Kidney tubule cell (primary cell): ENCODE results near the gene SNAP25.

Experiments
- DNase-seq: peaks from one replicate; pipeline ENCODE4 v3.0.0-alpha.2; 2018; ENCODE audit warnings: low spot score

Gene SNAP25

DNA sequence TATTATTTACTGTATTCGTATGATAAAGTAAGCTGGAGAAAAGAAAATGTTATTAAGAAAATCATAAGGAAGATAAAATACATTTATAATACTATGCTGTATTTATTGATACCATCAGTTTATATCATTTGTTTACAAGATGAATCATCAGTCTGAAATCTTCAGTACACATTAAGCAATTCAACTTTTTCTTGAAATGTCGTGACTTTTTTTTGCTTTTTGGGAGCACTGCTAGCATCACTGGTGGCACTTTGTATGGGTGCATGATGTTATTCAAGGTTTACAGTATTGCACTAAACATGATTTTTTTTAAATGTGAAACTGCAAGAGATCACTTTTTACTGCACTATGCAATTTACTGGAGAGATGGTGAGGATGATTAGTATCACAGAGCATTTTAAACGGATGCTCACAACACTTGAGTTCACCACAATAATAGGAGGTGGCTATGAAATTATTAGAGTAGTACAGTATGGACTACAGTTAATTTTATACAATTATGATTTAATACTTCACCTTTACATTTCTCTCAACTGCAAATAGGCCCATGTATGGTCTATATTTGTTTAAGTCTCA lies 85.9 kb downstream of the SNAP25 start:
- DNase-seq: no peak

DNA sequence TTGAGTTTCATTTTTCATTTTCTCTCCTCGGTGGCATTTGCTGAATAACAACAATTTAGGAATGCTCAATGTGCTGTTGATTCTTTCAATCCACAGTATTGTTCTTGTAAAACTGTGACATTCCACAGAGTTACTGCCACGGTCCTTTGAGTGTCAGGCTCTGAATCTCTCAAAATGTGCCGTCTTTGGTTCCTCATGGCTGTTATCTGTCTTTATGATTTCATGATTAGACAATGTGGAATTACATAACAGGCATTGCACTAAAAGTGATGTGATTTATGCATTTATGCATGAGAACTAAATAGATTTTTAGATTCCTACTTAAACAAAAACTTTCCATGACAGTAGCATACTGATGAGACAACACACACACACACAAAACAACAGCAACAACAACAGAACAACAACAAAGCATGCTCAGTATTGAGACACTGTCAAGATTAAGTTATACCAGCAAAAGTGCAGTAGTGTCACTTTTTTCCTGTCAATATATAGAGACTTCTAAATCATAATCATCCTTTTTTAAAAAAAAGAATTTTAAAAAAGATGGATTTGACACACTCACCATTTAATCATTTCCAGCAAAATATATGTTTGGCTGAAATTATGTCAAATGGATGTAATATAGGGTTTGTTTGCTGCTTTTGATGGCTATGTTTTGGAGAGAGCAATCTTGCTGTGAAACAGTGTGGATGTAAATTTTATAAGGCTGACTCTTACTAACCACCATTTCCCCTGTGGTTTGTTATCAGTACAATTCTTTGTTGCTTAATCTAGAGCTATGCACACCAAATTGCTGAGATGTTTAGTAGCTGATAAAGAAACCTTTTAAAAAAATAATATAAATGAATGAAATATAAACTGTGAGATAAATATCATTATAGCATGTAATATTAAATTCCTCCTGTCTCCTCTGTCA lies 88.1 kb downstream of the SNAP25 start:
- peak; percentile 34 for DNase-seq

DNA sequence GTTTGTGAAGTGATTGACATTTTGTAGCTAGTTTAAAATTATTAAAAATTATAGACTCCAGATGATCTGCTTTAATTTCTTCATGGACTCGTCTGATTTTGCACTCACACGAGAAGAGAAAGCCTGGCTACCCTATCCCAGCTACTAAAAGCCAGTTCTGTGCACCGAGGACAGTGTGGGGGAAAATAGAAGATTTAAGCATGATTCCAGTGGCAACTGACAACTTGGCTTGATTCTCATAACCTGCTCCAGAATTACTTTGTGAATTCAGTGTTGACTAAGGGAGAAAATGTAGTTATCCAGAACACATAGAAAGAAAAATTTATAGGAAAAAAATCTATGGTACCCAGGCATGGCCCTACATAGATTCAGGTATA lies 88.7 kb downstream of the SNAP25 start:
- no peak for DNase-seq

DNA sequence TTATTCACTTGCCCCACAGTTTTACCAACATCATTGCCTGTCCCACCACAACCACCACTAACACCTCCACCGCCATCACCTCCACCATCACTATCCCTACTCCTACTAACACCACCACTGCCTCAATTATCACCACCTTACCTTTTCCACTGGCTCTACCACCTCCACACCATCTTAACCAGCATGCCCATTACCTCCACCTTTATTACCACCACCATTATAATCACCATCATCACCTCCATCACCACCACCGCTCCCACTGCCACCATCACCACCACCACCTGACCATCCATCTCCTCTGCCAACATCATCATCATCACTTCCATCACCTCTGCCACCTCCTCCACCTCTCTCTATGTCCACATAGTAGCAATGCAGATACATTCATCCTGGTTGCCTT lies 90.0 kb downstream of the SNAP25 start:
- DNase-seq: no peak

DNA sequence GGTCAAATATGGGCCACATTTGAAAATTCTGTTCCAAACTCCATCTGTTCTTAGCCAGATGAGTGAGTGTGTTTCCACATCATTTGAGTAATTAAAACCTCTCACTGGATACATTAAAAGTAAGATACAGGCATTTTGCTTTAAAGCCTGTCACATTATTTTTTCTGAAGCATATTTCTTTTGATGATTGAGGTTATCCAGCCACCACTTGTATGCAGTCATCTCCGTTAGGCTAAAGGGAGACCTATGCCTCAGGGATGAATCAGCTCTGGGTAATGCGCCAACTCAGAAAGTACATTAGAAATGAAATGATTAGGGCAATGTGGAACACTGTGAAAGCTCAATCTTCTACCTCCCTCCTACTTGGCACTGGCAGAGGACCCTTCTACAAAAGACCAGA lies 90.7 kb downstream of the SNAP25 start:
- peak; percentile 54 for DNase-seq

DNA sequence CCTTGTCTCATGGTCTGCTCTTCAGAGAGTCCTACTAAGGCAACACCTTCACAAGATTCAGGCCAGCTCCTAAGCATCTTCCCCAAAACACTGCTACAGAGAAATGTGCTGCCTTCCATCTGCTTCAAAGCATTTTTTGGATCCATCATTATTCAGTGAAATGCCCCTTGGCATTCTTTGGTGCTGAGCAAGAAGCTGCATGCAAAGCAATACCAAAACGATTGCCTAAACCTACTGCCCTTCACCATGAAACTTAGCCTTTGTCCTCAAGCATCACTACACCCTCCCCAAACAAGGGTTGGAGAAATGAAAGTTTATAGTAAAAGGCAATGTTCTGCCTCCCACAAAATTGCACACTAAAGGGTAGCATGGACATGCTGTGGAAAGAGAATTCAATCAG lies 93.5 kb downstream of the SNAP25 start:
- DNase-seq: no peak

DNA sequence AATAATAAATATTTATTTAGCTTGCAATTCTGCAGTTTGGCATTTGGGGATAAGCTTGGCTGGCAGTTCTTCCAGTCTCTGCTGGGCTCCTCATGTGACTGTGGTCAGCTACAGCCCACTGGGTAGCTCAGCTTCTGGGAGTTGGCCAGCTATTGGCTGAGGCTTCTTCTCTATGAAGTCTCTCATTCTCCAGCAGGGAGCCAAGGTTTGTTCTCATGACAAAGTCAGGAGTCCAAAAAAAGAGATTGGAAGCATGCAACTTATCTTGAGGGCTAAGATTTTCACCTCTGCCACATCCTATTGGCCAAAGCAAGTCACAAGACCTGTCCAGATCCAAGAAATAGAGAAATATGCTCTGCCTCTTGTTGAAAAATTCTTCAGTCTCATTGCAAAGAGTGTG lies 94.6 kb downstream of the SNAP25 start:
- no peak for DNase-seq

DNA sequence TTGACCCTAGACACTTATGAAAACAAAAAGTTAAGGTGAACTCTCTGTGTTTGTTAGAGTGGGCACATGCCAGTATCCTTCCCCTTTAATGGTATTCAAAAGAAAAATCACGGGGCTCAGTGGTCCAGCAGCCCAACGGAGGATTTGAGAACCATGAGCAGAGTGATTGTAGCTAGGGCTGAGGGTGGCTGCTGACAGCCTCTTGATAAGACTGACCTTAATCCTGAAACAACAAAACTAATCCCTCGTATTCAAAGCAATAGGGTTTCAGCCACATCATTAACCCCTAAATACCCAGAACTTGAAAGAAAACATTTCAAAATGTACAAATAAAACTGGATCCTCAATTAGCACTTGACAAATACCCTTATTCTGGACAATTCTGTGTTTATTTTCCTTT lies 95.1 kb downstream of the SNAP25 start:
- DNase-seq: no peak

DNA sequence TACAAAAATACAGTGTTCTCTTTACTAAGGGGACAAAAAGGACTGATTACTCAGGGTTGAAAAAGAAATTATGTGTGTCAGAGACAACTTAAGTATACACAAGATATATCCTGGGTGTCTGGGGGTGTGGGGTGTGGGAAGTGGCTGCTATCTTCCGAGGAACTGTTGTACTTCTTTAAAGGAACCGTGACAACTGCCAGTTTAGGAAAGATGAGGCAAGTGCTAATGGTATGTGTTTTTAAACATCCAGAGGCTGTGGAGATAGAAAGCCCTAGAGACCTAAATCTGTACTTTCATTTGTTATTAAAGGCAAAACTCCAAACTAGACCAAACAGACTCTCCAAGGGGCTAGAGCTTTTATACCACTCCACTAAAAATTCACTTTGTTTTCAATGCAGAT lies 95.6 kb downstream of the SNAP25 start:
- no peak for DNase-seq

DNA sequence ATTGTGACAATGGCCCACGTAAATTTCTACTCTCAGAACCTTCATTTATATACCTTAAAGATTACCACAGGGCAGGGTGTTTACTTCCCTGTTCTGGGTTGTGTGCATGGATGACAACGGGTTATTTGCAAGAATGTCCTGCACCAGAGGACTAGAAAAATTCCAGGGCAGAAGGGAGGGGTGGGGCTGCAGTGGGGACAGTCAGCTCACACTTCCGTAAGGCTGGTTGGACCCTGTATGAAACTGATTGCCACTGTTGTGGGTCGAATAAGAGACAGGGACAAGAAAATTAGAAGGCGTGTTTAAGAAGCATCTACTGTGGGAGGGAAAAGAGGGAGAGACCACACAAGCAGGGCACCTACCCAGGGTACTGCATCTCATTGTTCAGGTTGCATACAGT lies 96.5 kb downstream of the SNAP25 start:
- DNase-seq: no peak

DNA sequence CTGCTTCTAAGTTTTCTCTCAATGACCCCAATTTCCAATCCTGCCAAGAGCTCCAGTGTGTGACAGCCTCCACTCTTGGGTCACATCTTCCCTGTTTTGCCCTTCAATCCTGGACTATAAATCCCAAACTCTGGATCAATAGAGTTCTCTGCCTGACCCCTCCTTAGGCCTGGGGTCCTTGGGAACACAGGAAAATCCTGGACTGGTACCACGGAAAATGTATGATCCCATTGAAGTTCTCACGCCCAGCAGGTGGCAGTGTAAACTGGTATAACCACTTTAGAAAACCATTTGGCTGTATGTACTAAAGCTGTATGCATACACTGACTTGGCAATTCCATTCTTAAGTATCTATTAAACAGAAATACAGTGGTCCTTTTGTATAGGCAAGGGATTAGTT lies 98.0 kb downstream of the SNAP25 start:
- DNase-seq: peak; percentile 45

DNA sequence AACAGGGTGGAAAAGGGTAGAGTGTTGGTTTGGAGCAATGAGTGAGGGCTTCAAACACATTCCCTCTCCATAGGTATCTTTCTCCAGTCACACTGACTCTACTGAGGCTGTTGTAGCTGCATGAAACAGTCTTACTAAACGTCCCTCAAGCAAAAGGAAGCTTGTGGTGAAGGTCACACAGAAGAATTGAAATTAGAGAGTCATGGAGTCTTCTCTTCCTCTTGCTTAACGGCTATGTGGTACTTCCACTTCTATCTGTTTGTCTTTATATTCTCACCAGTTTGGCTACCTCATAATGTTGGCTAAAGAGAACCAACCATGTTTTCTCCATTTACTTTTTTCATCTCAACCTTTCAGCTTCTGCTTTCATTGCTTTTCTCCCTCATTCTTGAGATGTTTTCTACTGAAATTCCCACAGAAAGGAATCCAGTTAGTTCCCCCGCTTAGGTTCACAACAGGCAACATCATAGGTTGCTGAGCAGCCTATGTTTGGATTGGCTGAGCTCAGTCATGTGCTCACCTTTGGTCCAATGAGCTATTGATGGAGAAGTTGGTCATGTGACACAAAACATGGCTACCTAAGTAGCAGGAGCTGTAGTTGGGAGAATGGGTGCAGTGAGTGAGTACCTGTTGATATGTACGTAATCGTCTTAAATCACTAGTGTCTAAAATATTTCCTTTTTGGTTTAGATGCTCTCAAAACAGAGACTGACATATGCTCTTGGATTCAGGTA lies 99.8 kb downstream of the SNAP25 start:
- no peak for DNase-seq

DNA sequence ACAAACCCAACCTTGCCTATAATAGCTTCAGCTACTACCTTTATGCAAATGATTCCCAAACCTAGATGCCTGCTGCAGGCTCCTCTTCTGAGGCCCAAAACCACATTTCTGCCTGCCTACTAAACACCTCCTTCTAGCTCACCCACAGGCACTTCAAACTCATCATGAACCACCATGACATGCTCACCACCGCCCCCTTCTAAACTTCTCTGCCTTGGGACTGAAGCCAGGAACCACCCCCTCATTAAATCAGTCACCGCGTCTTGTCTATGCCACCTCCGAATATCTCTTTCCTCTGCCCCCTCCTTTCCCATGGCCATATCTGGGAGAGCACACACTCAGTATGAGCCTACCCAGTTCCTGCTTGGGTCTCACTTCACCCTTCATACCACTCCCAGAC lies 101.2 kb downstream of the SNAP25 start:
- no peak for DNase-seq

DNA sequence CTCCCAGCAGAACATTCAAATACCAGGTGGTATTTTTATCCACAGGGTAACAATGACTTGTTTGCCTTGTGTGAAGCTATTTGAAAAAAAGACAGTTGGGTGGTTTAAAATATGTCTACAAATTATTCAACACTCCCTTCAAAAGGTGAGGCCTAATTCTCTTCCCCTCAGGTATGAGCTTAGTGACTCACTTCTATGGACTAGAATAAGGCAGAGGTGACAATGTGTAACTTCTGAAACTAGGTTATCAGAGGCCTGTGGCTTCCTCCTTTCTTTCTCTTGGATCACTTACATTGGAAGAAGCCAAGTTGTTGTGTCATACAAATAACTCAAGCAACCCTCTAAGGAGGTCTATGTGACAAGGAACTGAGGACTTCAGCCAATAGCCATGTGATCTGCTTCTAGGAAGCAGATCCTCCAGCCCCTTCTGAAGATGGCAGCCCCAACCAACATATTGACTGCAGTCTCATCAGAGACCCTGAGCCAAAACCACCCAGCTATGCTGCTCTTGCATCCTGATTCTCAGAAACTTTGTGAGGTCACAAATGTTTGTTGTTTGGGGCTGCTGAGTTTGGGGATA lies 102.6 kb downstream of the SNAP25 start:
- DNase-seq: peak; percentile 37

DNA sequence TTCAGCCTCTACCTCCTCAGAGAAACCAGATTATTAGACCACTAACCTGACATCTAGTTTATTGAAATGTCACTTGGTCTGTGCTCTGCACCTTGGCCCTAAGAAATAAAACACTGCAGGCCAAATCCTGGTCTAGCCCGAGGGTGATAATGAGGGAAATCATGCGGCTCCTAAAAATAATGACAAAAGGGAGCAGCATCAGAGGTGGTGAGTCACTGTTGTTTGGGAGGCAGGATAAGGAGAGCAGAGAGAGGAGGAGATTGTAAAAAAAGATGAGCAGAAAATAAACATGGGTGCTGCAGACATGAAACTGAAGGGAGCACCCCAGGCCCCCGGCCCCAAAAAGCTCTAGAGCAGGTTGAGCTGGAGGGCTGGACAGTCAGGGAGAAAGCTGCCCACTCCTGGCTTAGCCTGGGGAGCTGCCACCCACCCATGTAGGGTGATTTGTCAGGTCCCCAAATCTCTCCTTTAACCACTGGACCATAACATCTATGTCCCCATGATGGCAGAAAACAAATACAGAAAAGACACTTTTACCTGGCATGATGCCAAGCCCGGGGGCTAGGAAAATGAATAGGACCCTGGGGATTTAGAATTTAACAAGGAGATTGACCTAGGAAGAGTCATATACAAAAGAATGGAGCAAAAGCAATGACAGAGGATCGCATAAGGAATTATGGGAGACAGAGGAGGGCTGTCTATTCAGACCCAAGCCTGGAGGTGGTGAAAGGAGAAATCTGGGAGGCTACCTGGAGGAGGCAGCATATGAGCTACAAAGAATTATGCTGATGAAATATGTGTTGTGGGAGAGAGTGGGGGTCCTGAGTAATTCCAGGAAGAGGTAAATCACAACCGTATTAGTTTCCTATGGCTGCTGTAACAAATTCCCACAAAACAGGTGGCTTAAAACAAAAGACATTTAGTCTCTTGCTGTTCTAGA lies 103.7 kb downstream of the SNAP25 start:
- DNase-seq: peak; percentile 4

DNA sequence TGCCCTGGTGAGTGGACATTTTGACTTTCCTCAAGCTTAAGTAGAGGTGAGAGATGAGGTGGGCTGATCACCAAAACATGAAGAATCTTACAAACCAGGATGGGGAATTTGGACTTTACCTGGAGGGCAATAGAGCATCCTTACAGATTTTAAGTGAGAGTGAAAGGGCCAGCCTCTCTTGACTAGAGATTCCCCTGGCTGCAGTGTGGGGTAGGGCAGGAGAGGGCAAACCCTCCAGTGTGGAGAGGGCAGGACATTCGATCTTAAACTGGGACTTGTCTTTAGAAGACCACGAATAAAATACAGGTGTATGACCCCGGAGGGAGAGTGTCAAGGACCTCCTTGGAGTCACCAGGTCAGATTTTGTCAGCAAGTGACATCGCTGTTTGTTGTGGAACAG lies 105.1 kb downstream of the SNAP25 start:
- no peak for DNase-seq

DNA sequence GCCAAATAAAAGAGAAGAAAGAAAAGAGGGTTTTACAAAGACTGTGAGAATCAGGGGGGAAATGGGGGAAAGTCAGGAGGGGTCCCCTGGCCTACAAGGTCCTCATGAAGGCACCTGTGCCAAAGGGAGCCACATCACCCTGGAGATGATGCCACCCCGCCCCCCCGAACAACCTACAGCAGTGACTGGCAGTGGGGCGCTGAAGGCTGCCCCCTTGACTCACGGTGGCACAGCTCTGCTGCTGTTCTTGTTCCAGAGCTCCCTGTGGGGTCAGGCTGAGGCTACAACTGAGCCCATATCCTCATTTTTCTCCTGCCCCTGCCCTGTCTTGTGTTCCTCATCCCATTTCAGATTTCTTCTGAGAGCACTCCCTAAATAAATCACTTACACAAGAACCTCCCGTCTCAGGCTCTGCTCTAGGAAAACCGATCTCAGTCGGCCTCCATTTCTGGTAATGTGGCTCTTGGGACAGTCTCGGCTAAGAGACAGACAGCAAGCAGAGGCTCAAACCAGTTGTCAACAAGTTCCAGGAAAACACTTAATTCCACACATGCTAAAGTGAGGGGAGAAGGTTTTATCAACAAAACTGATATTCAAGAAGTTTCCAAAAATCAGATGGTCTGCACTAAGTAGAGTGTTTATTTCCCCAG lies 105.7 kb downstream of the SNAP25 start:
- no peak for DNase-seq

DNA sequence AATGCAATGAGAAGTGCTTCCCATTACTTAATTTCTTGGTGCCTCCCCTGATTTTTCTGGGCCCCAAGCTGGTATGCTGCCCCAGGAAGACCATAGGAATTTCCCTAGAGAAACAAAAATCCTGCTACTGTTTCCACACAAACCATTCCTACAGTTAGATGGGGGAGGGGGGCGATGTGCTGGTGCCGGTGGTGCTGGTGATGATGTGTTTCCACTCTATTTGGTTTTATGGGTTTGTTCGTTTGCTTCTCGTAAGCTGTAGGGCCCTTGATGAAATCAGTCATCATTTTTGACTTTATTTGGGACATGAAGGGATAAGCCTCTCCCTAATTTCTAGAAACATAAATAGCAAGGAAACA lies 110.2 kb downstream of the SNAP25 start:
- DNase-seq: no peak

DNA sequence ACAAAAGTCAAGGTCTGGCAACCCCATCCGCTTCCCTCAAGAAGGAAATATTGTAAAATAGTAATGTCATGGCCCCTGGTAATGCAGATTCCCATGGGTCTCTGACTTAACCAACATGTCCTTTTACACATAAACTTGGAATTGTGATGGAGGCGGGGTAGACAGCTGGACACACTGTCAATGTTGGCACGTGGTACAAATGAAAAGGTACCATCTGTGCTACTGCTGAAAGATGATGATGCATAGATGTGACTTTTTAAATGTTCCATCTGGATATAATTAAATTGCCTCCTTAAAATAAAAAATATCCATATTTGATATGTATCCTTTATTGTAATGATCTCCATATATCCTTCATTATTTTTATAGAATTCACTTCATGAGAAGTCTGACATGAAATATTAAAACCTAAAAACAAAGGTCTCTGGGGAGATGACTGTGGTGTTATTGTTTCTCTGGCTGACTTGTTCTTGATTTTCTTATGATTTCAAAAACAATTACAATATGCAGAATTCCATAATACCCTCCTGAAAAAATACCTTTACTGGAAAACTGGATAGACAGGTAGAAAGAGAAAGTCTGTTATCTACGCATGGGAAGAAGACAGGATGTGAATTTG lies 110.9 kb downstream of the SNAP25 start:
- no peak for DNase-seq

DNA sequence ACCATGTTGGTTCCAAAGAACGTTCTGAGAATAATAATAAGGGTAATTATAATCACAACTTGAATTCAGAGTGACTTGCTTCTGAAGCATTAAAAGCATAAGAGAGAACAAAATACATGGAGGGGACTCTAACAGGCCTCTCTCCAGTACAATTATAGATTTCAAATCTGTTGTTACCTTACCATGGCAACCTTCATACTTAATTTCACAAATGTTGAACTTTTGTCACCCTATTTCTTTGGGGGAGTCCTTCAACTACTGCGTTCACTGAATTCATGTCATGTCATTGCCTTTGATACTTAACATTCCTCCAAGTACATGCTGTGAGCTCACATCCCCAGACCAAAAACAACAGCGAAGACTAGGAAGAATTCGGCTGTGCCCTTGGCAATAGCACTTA lies 111.4 kb downstream of the SNAP25 start:
- DNase-seq: no peak
